Measurements from ENCODE around the gene SLC12A7. TPM values are rescaled to one million over a fixed set of nuclear protein-coding genes. Genes with fewer than 3 reads are reported as not detected.
"Not testable (repeated sequence)": the region's sequence is repeated elsewhere in the genome, so short reads cannot be mapped to it uniquely, and the experiment has no call there.

SLC12A7 gene
- total RNA-seq, 4 donors from 2014 or later, result 26.1 to 41.6 (median 29.1) TPM

GRCh38 chr5:1099926-1100663, 11.8 kb downstream of the SLC12A7 start:
- intact Hi-C loops (cut with DNase I), result no loop called here
- Histone ChIP-seq H3K27ac (no peak overlapping the region), H3K36me3 (no peaks in the 10 kb centered on the region), H3K9me3 (no peaks in the 10 kb centered on the region), H3K4me3 (replicated peaks in 1 of 3) (no peak overlapping the region), H3K4me1 (peaks cover 45 to 53% of the 10 kb centered on the region in 2 donors), H3K27me3 (no peaks in the 10 kb centered on the region)
- 89 to 90% methylated on average over 36 to 45 of the region's 48 CpGs for WGBS, 2 donors
- no peak for DNase-seq
- TF ChIP-seq POLR2A (IDR thresholded peaks at IDR 0.05), result no peak
- TF ChIP-seq, protein P1, sequence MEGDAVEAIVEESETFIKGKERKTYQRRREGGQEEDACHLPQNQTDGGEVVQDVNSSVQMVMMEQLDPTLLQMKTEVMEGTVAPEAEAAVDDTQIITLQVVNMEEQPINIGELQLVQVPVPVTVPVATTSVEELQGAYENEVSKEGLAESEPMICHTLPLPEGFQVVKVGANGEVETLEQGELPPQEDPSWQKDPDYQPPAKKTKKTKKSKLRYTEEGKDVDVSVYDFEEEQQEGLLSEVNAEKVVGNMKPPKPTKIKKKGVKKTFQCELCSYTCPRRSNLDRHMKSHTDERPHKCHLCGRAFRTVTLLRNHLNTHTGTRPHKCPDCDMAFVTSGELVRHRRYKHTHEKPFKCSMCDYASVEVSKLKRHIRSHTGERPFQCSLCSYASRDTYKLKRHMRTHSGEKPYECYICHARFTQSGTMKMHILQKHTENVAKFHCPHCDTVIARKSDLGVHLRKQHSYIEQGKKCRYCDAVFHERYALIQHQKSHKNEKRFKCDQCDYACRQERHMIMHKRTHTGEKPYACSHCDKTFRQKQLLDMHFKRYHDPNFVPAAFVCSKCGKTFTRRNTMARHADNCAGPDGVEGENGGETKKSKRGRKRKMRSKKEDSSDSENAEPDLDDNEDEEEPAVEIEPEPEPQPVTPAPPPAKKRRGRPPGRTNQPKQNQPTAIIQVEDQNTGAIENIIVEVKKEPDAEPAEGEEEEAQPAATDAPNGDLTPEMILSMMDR (IDR thresholded peaks at IDR 0.05), result no peak

GRCh38 chr5:1098986-1099597, 12.8 kb downstream of the SLC12A7 start:
- Histone ChIP-seq H3K36me3 (no peaks in the 10 kb centered on the region), H3K4me1 (peaks cover 35 to 43% of the 10 kb centered on the region in 2 donors), H3K9me3 (no peaks in the 10 kb centered on the region), H3K27me3 (no peaks in the 10 kb centered on the region), H3K4me3 (replicated peaks in 1 of 3) (no peak overlapping the region), H3K27ac (no peak overlapping the region)
- intact Hi-C loops (cut with DNase I), result no loop called here
- TF ChIP-seq, protein P1 (IDR thresholded peaks at IDR 0.05), result no peak
- no peak for TF ChIP-seq POLR2A (IDR thresholded peaks at IDR 0.05)
- WGBS, 2 donors, result 79 to 83% methylated on average over 25 of the region's 28 CpGs
- no peak for DNase-seq

DNA sequence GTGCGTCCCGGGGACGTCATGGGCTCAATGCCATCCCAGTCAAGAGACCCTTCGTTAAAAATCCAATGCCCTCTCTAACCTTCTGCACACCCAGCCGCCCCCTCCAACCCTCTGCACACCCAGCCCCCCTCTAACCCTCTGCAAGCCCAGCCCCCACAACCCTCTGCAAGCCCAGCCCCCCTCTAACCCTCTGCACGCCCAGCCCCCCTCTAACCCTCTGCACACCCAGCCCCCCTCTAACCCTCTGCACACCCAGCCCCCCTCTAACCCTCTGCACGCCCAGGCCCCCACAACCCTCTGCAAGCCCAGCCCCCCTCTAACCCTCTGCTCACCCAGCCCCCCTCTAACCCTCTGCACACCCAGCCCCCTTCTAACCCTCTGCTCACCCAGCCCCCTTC, 13.9 kb downstream of the SLC12A7 start:
- intact Hi-C loops (cut with DNase I), result not testable (repeated sequence)

GRCh38 chr5:1097381-1097987, 14.4 kb downstream of the SLC12A7 start:
- no peaks in the 10 kb centered on the region for H3K27me3 ChIP-seq
- intact Hi-C loops (cut with DNase I), result no loop called here
- WGBS, 2 donors, result 77 to 81% methylated on average over 21 to 22 of the region's 22 CpGs
- no peak overlapping the region for H3K27ac ChIP-seq
- H3K4me1 ChIP-seq, result peaks cover 20 to 27% of the 10 kb centered on the region in 2 donors
- no peak overlapping the region for H3K4me3 ChIP-seq (replicated peaks in 1 of 3)
- no peaks in the 10 kb centered on the region for H3K9me3 ChIP-seq
- TF ChIP-seq, protein P1 (IDR thresholded peaks at IDR 0.05), result no peak
- TF ChIP-seq POLR2A (IDR thresholded peaks at IDR 0.05), result no peak
- DNase-seq, result no peak
- peaks cover 0 to 10% of the 10 kb centered on the region in 2 donors for H3K36me3 ChIP-seq

More for the DNA sequence above, 13.9 kb downstream of the SLC12A7 start:
- not testable (repeated sequence) for H3K27ac ChIP-seq; H3K27me3 ChIP-seq; H3K36me3 ChIP-seq; H3K9me3 ChIP-seq; H3K4me3 ChIP-seq (replicated peaks in 1 of 3); DNase-seq
- WGBS, 2 donors, result 65 to 77% methylated on average over 6 to 7 of the region's 7 CpGs
- peaks cover 25 to 32% of the 10 kb centered on the region in 2 donors for H3K4me1 ChIP-seq

DNA sequence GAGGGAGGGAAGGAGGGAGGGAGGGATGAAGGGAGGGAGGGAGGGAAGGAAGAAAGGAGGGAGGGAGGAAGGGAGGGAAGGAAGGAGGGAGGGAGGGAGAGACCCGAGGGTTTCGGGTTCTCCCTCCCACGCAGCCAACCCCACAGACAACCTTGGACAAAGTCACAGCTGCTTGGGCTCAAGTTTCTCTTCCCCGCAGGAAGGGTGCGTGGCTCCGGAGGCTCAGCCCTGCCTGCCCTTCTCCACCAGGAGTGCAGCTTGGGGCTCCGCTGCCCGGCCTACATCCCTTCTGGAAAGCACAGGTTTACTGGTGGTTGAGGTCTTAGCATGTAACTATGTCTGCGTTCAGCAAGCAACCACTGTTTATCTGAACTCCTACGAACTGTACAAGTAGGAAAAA, 15.0 kb downstream of the SLC12A7 start:
- intact Hi-C loops (cut with DNase I), result no loop called here
- TF ChIP-seq, protein P1 (IDR thresholded peaks at IDR 0.05), result no peak
- no peak for TF ChIP-seq POLR2A (IDR thresholded peaks at IDR 0.05)
- Histone ChIP-seq H3K27ac (no peak overlapping the region), H3K4me3 (replicated peaks in 1 of 3) (no peak overlapping the region), H3K36me3 (peaks cover 0 to 10% of the 10 kb centered on the region in 2 donors), H3K27me3 (no peaks in the 10 kb centered on the region), H3K9me3 (no peaks in the 10 kb centered on the region), H3K4me1 (peaks cover 13 to 20% of the 10 kb centered on the region in 2 donors)
- DNase-seq, result no peak
- WGBS, 2 donors, result 83 to 84% methylated on average over 9 to 10 of the region's 10 CpGs

Data from thyroid gland (tissue), 4 donors.